PC-9 (cell line): ENCODE measurements around the gene ALG12. TPM values are rescaled to one million over a fixed set of nuclear protein-coding genes. Genes with fewer than 3 reads are reported as not detected.

Experiments used
- BruUV-seq: library from RNA; stranded (reverse); fragments of 400-500 nt; replicated peaks from 2 replicates; lab custom pipeline; 2021; lab: Mats Ljungman, UMichigan
- CTCF ChIA-PET: fragments of 300-600 bp; sonication (Branson Sonifier 250); formaldehyde crosslinking; loops from one replicate; lab custom pipeline; 2022; ENCODE audit warnings: antibody characterized with exemption; lab: Charles Lee
- POLR2A ChIA-PET: fragments of 300-600 bp; sonication (Branson Sonifier 250); formaldehyde crosslinking; loops from one replicate; lab custom pipeline; 2022; ENCODE audit warnings: antibody characterized with exemption; ENCODE audit not compliant: unreplicated experiment; lab: Charles Lee
- DNase-seq, 2 experiments: peaks; one replicate each; pipeline versions ENCODE4 v3.0.0 to v3.0.0-alpha.2; 2015 to 2022; ENCODE audit warnings: mixed read lengths in 1 of 2
- H2AFZ ChIP-seq: fragments of 200-600 bp; sonication (generic); 2 replicates; pipeline ENCODE4 v1.8.1; 2017; ENCODE audit warnings: antibody characterized with exemption
- H3F3A ChIP-seq: fragments of 200-600 bp; sonication (generic); 2 replicates; pipeline ENCODE4 v1.8.1; 2017; ENCODE audit warnings: antibody characterized with exemption, mild to moderate bottlenecking, low read depth; ENCODE audit not compliant: insufficient read depth
- H3K27ac ChIP-seq: fragments of 200-600 bp; sonication (generic); 2 replicates; pipeline ENCODE4 v1.6.1; 2016; ENCODE audit warnings: mixed run types
- H3K27me3 ChIP-seq: fragments of 200-600 bp; sonication (generic); 2 replicates; pipeline ENCODE4 v1.6.1; 2016; ENCODE audit warnings: low read depth, mixed run types; ENCODE audit not compliant: insufficient read depth
- H3K36me3 ChIP-seq: fragments of 200-600 bp; sonication (generic); 2 replicates; pipeline ENCODE4 v1.6.1; 2016; ENCODE audit warnings: low read depth, mixed run types
- H3K4me1 ChIP-seq: fragments of 200-600 bp; sonication (generic); replicated peaks from 2 replicates; pipeline ENCODE4 v1.6.1; 2016; ENCODE audit warnings: mixed run types; ENCODE audit not compliant: insufficient read depth
- H3K4me2 ChIP-seq: fragments of 200-600 bp; sonication (generic); 2 replicates; pipeline ENCODE4 v1.6.1; 2017; ENCODE audit warnings: mixed run types
- H3K4me3 ChIP-seq: fragments of 200-600 bp; sonication (generic); 2 replicates; pipeline ENCODE4 v1.6.1; 2016; ENCODE audit warnings: mixed run types
- H3K79me2 ChIP-seq: fragments of 200-600 bp; sonication (generic); 2 replicates; pipeline ENCODE4 v1.6.1; 2017; ENCODE audit warnings: low read depth, mixed run types
- H3K9me2 ChIP-seq: fragments of 200-600 bp; sonication (generic); 2 replicates; pipeline ENCODE4 v1.8.1; 2017; ENCODE audit warnings: mild to moderate bottlenecking; ENCODE audit not compliant: insufficient read depth
- H3K9me3 ChIP-seq: fragments of 200-600 bp; sonication (generic); 2 replicates; pipeline ENCODE4 v1.8.1; 2016; ENCODE audit warnings: low read depth; ENCODE audit not compliant: insufficient read depth
- H4K20me1 ChIP-seq: fragments of 200-600 bp; sonication (generic); 2 replicates; pipeline ENCODE4 v1.8.1; 2017; ENCODE audit not compliant: insufficient read depth
- CTCF ChIP-seq: fragments of 200-600 bp; sonication (generic); conservative IDR thresholded peaks from 2 replicates; pipeline ENCODE4 v1.6.1; 2017; ENCODE audit warnings: mixed run types, antibody characterized with exemption, mild to moderate bottlenecking, moderate library complexity
- EZH2 ChIP-seq: fragments of 200-600 bp; sonication (generic); IDR thresholded peaks from 2 replicates; pipeline ENCODE4 v1.8.0; 2017; ENCODE audit warnings: antibody characterized with exemption, low read depth
- intact Hi-C: fragments of 100-400 bp; cut with micrococcal nuclease; formaldehyde crosslinking; loops from one replicate; pipeline ENCODE4 v1.10.0; 2022; ENCODE audit not compliant: unreplicated experiment
- total RNA-seq: library from RNA; stranded (reverse); gene quantifications from 2 replicates; pipeline ENCODE4 v1.2.3, GENCODE V29; 2021

ALG12 gene
- total RNA-seq, 1 experiment from 2014 or later: 16.8 TPM

- Histone ChIP-seq H3K27me3 (no peaks in the 10 kb centered on the region), H3K4me2 (peak overlapping the region; percentile 50), H3F3A (peaks cover 19% of the 10 kb centered on the region), H3K36me3 (no peaks in the 10 kb centered on the region), H3K4me1 (peaks cover 43% of the 10 kb centered on the region), H4K20me1 (no peaks in the 10 kb centered on the region), H3K79me2 (no peaks in the 10 kb centered on the region), H2AFZ (no peak overlapping the region), H3K4me3 (no peak overlapping the region), H3K9me2 (no peaks in the 10 kb centered on the region), H3K27ac (peak overlapping the region; percentile 57), H3K9me3 (no peaks in the 10 kb centered on the region)
- intact Hi-C loops: loop anchor here (1.0 kb wide), 2 partner anchors 8 to 16 kb away; partner anchors contain the start of gene PIM3
- CTCF ChIA-PET: interaction anchor here (0.9 to 1.0 kb wide), 2 partner anchors 16 to 18 kb away, joined by 3 to 4 read pairs; no protein-coding TSS in a partner anchor
- BruUV-seq: TSS peak; percentile 74
- POLR2A ChIA-PET: interaction anchor here (0.5 to 1.0 kb wide), 4 partner anchors 8 to 16 kb away, joined by 3 to 6 read pairs (median 4); partner anchors contain the start of gene PIM3
- TF ChIP-seq CTCF (no peak), EZH2 (no peak)
- peak; percentile 66 to 68 for DNase-seq
Observed at GRCh38 chr22:49951986-49952896, 34.0 kb upstream of the ALG12 start.

DNA sequence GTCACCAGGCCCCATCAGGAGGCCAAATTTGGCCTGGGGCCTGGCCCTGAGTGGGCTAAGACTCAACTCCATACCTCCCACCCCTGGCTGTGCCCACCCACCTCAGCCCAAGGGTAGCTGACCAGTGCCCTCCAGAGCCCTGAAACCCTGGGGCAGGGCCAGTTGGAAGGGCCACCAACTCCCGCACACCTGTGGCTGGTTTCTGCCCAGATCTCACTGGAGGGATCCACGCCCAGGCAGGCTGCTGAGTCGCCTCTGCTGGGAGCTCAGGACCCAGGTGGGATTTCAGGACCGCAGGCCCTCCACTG is 33.4 kb upstream of the ALG12 start:
- H3F3A ChIP-seq: peaks cover 19% of the 10 kb centered on the region
- no peaks in the 10 kb centered on the region for H3K9me3 ChIP-seq
- BruUV-seq: no TSS peak
- H4K20me1 ChIP-seq: no peaks in the 10 kb centered on the region
- CTCF ChIA-PET: interaction anchor here (0.7 to 1.0 kb wide), 3 partner anchors 10 to 19 kb away, joined by 3 to 4 read pairs (median 3); no protein-coding TSS in a partner anchor
- H3K27me3 ChIP-seq: no peaks in the 10 kb centered on the region
- no peak for DNase-seq
- no peak overlapping the region for H3K4me3 ChIP-seq
- POLR2A ChIA-PET: interaction anchor here (0.6 to 1.6 kb wide), 5 partner anchors 9 to 1669 kb away, joined by 3 to 20 read pairs (median 8); partner anchors contain the start of gene PIM3
- H2AFZ ChIP-seq: no peak overlapping the region
- H3K4me2 ChIP-seq: peak overlapping the region; percentile 50
- no peaks in the 10 kb centered on the region for H3K36me3 ChIP-seq
- intact Hi-C loops: loop anchor here (1.0 kb wide), 2 partner anchors 9 to 15 kb away; partner anchors contain the start of gene PIM3
- H3K79me2 ChIP-seq: no peaks in the 10 kb centered on the region
- TF ChIP-seq CTCF: no peak
- TF ChIP-seq EZH2: no peak
- H3K4me1 ChIP-seq: peaks cover 43% of the 10 kb centered on the region
- no peaks in the 10 kb centered on the region for H3K9me2 ChIP-seq
- H3K27ac ChIP-seq: peak overlapping the region; percentile 57

DNA sequence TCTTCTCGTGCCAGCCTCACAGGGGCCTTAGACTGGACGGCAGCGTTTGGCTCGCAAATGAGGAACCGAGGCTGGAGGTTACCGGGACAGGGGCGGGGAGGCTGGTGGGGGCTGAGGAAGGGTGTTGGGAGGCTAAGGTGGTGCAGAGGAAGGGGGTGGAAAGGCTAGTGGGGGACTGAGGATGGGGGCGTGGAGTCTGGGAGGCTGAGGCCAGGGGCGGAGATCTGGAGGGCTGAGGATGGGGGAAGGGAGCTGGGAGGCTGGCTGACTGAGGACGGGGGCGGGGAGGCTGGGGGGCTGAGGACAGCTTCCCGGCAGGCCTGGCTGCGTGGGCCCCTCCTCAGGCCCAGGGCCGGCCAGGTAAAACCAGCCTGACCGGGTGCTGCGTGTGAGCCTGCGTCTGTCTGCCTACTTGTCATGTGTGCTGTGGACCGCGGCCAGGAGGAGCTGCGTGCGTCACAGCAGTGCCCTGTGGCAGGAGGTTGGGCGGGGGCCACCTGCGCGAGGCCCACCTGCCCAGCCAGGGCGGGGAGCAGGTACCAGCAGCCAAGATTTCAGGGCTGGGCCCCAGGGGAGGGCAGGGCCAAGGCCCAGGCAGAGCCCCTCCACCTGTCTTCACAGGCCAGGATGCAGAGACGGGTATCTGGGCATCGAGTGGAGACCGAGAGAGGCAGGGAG is 32.9 kb upstream of the ALG12 start:
- Histone ChIP-seq H4K20me1 (no peaks in the 10 kb centered on the region), H2AFZ (no peak overlapping the region), H3F3A (peaks cover 23% of the 10 kb centered on the region), H3K27ac (peak overlapping the region; percentile 57), H3K4me2 (peak overlapping the region; percentile 50), H3K79me2 (no peaks in the 10 kb centered on the region), H3K36me3 (no peaks in the 10 kb centered on the region), H3K9me3 (no peaks in the 10 kb centered on the region), H3K4me3 (no peak overlapping the region), H3K27me3 (no peaks in the 10 kb centered on the region), H3K9me2 (no peaks in the 10 kb centered on the region), H3K4me1 (peaks cover 43% of the 10 kb centered on the region)
- CTCF ChIA-PET: interaction anchor here (0.5 to 0.9 kb wide), 4 partner anchors 11 to 738 kb away, joined by 3 to 6 read pairs (median 4); no protein-coding TSS in a partner anchor
- TF ChIP-seq CTCF: no peak
- no peak for TF ChIP-seq EZH2
- POLR2A ChIA-PET: interaction anchor here (0.6 to 1.6 kb wide), 4 partner anchors 9 to 1668 kb away, joined by 4 to 20 read pairs (median 8); partner anchors contain the start of gene PIM3
- DNase-seq: peak; percentile 88 to 98
- no TSS peak for BruUV-seq
- intact Hi-C loops: loop anchor here (1.0 kb wide), 2 partner anchors 9 to 15 kb away; partner anchors contain the start of gene PIM3
